Pancreas (tissue), 10 donors: ENCODE results near the gene MSH2. TPM values are rescaled to one million over a fixed set of nuclear protein-coding genes. Genes with fewer than 3 reads are reported as not detected.
"Not testable (repeated sequence)": the region's sequence is repeated elsewhere in the genome, so short reads cannot be mapped to it uniquely, and the experiment has no call there.

Experiments
- ATAC-seq, 4 donors: fragments of 200-7000 bp; cut with Tn5 transposase; one replicate each; pipeline versions ENCODE4 v1.8.0 to v1.9.1; 2020; ENCODE audit warnings: mild to moderate bottlenecking in 4 of 4, moderate library complexity in 4 of 4
- DNase-seq, 6 donors: peaks; one replicate each; pipeline ENCODE4 v3.0.0-alpha.2; 2020
- FAIRE-seq: peaks from 2 replicates; lab custom pipeline; 2012; peaks lifted over from hg19 to GRCh38; lab: Jason Lieb, UNC
- H3K27ac ChIP-seq, 4 donors: fragments of 200-600 bp; sonication (generic); 1 replicate in 3 of 4; 2 replicates in 1 of 4; pipeline versions ENCODE4 v1.5.0 to v1.8.0; 2020
- H3K27me3 ChIP-seq, 4 donors: fragments of 200-600 bp; one replicate each; pipeline ENCODE4 v1.8.0; 2021
- H3K36me3 ChIP-seq, 3 donors: fragments of 200-600 bp; sonication (generic) in 1 of 3; one replicate each; pipeline versions ENCODE4 v1.5.0 to v1.8.0; 2020 to 2021
- H3K4me1 ChIP-seq, 3 donors: fragments of 200-600 bp; one replicate each; pipeline ENCODE4 v1.8.0; 2021
- H3K4me3 ChIP-seq, 4 donors: fragments of 200-600 bp; sonication (generic) in 2 of 4; one replicate each; pipeline versions ENCODE4 v1.5.0 to v1.8.0; 2020 to 2021
- H3K9me3 ChIP-seq, 4 donors: fragments of 200-600 bp; one replicate each; pipeline ENCODE4 v1.8.0; 2021
- CTCF ChIP-seq, 4 donors: fragments of 200-600 bp; sonication (generic) in 3 of 4; IDR thresholded peaks; one replicate each; pipeline versions ENCODE4 v1.5.0 to v1.8.0; 2021; ENCODE audit warnings: antibody characterized with exemption in 4 of 4
- WGBS, 2 donors: extraction: QIAGEN DNeasy Blood & Tissue Kit; methylation state at CpG; one replicate each; pipeline ENCODE4 v1.1.7; 2013; 5-methylcytosine and 5-hydroxymethylcytosine counted together
- intact Hi-C, 3 donors: fragments of 100-400 bp; cut with DNase I; formaldehyde crosslinking; loops; one replicate each; pipeline versions ENCODE4 v1.11.1 to v1.14.2; 2022
- polyA plus RNA-seq, 2 donors: library from polyadenylated mRNA; stranded (reverse); fragments of 200-250 nt; gene quantifications; one replicate each; pipeline ENCODE4 v1.2.3, GENCODE V29; 2013
- total RNA-seq, 6 donors: library from RNA; stranded (reverse); fragmentation: NEBNext Ultra II Directional in 4 of 6; extraction: Animal tissue kit (Norgen Biotek cat#: 25700) in 4 of 6; gene quantifications; one replicate each; pipeline versions ENCODE4 v1.2.1 to v1.2.4, GENCODE V29; 2021 to 2023
- donor health status: healthy with polysubstance abuse.
- donor health status: DM: no; HTN: no; CAD: no; lungs with moderate emphysema.
- donor health status: DM: no; HTN: no; CAD: no.
- donor health status: control.
- donor health status: control.
- donor health status: Bipolar disorder and iron deficiency.
- donor health status: DM: yes; HTN: yes; CAD: no.
- donor health status: DM: no; HTN: no; CAD: no.
- donor health status: DM: no; HTN: no; CAD: no.
- donor health status: DM: yes; HTN: yes; CAD: no.

The MSH2 gene
- total and polyA plus RNA-seq, 8 donors, result 3.3 to 10.3 (median 7.3) TPM

GRCh38 chr2:47422016-47422415, 19.1 kb downstream of the MSH2 start:
- Histone ChIP-seq H3K36me3 (peaks cover 0 to 5% (median 5%) of the 10 kb centered on the region in 3 donors), H3K4me1 (no peaks in the 10 kb centered on the region), H3K9me3 (no peaks in the 10 kb centered on the region), H3K4me3 (no peak overlapping the region), H3K27me3 (no peaks in the 10 kb centered on the region), H3K27ac (no peak overlapping the region)
- 96 to 98% methylated on average over 4 of the region's 4 CpGs for WGBS, 2 donors
- intact Hi-C loops, result no loop called here
- ATAC-seq (no peak), FAIRE-seq (no peak), DNase-seq (no peak)
- TF ChIP-seq CTCF (IDR thresholded peaks at IDR 0.05), result no peak

GRCh38 chr2:47422560-47422959, 19.6 kb downstream of the MSH2 start:
- FAIRE-seq (no peak), DNase-seq (no peak), ATAC-seq (no peak)
- no peak overlapping the region for H3K4me3 ChIP-seq
- H3K27ac ChIP-seq, result no peak overlapping the region
- no peaks in the 10 kb centered on the region for H3K4me1 ChIP-seq
- TF ChIP-seq CTCF (IDR thresholded peaks at IDR 0.05), result no peak
- H3K36me3 ChIP-seq, result peaks cover 0 to 5% (median 0%) of the 10 kb centered on the region in 3 donors
- no peaks in the 10 kb centered on the region for H3K27me3 ChIP-seq
- no peaks in the 10 kb centered on the region for H3K9me3 ChIP-seq
- WGBS, 2 donors, result 88 to 91% methylated on average over 2 of the region's 2 CpGs
- intact Hi-C loops, result no loop called here

- intact Hi-C loops, result no loop called here
- Histone ChIP-seq H3K4me3 (no peak overlapping the region), H3K27me3 (no peaks in the 10 kb centered on the region), H3K36me3 (peaks cover 0 to 12% (median 0%) of the 10 kb centered on the region in 3 donors), H3K9me3 (no peaks in the 10 kb centered on the region), H3K4me1 (no peaks in the 10 kb centered on the region), H3K27ac (no peak overlapping the region)
- FAIRE-seq (no peak), ATAC-seq (no peak), DNase-seq (no peak)
- no peak for TF ChIP-seq CTCF (IDR thresholded peaks at IDR 0.05)
- WGBS, 2 donors, result 90 to 94% methylated on average over 4 of the region's 4 CpGs
Measured at GRCh38 chr2:47426786-47427185, 23.8 kb downstream of the MSH2 start.

- Histone ChIP-seq H3K9me3 (no peaks in the 10 kb centered on the region), H3K27me3 (no peaks in the 10 kb centered on the region), H3K36me3 (peaks cover 0 to 12% (median 0%) of the 10 kb centered on the region in 3 donors), H3K4me1 (no peaks in the 10 kb centered on the region), H3K4me3 (no peak overlapping the region), H3K27ac (no peak overlapping the region)
- FAIRE-seq (no peak), DNase-seq (no peak), ATAC-seq (no peak)
- no peak for TF ChIP-seq CTCF (IDR thresholded peaks at IDR 0.05)
- WGBS, 2 donors, result 92 to 96% methylated on average over 6 of the region's 6 CpGs
- intact Hi-C loops, result no loop called here
Measured at GRCh38 chr2:47429795-47430194, 26.8 kb downstream of the MSH2 start.

GRCh38 chr2:47433006-47433405, 30.1 kb downstream of the MSH2 start:
- ATAC-seq, intact Hi-C loops, H3K27me3 ChIP-seq, H3K27ac ChIP-seq, H3K4me3 ChIP-seq, FAIRE-seq, H3K9me3 ChIP-seq, H3K4me1 ChIP-seq: not testable (repeated sequence)
- DNase-seq, result peak in 1 of 6 donors; percentile 70
- 96 to 98% methylated on average over 8 to 27 of the region's 32 CpGs for WGBS, 2 donors
- H3K36me3 ChIP-seq, result peaks cover 0 to 12% (median 0%) of the 10 kb centered on the region in 3 donors

GRCh38 chr2:47433445-47433844, 30.5 kb downstream of the MSH2 start:
- H3K4me1 ChIP-seq, H3K9me3 ChIP-seq, FAIRE-seq, H3K4me3 ChIP-seq, intact Hi-C loops, H3K27ac ChIP-seq, ATAC-seq, H3K27me3 ChIP-seq: not testable (repeated sequence)
- 96 to 97% methylated on average over 5 to 29 of the region's 31 CpGs for WGBS, 2 donors
- DNase-seq, result peak in 1 of 6 donors; percentile 53
- peaks cover 0 to 12% (median 0%) of the 10 kb centered on the region in 3 donors for H3K36me3 ChIP-seq
